Tibial artery (tissue), 4 donors: Measurements from ENCODE around the gene RRAS2.
A peak's percentile ranks its signal among the peaks of the same experiment; 100 is the strongest.
"Not testable (repeated sequence)": the region's sequence is repeated elsewhere in the genome, so short reads cannot be mapped to it uniquely, and the experiment has no call there.

Experiments used
- DNase-seq, 2 donors: peaks; one replicate each; pipeline ENCODE4 v3.0.0-alpha.2; 2019
- H3K27ac ChIP-seq, 2 donors: fragments of 200-600 bp; sonication (generic) in 1 of 2; 1 replicate in 1 of 2; 2 replicates in 1 of 2; pipeline ENCODE4 v1.5.1; 2018 to 2019; ENCODE audit warnings: mild to moderate bottlenecking in 1 of 2
- H3K27me3 ChIP-seq, 2 donors: fragments of 200-600 bp; sonication (generic) in 1 of 2; one replicate each; pipeline versions ENCODE4 v1.5.1 to v1.6.0; 2016 to 2019
- H3K36me3 ChIP-seq, 3 donors: fragments of 200-600 bp; sonication (generic) in 2 of 3; one replicate each; pipeline ENCODE4 v1.5.1; 2016 to 2019; ENCODE audit warnings: mild to moderate bottlenecking in 2 of 3
- H3K4me1 ChIP-seq, 4 donors: fragments of 200-600 bp; sonication (generic) in 2 of 4; 1 replicate in 3 of 4; 2 replicates in 1 of 4; pipeline ENCODE4 v1.5.1; 2016 to 2019
- H3K4me3 ChIP-seq, 2 donors: fragments of 200-600 bp; sonication (generic) in 1 of 2; 1 replicate in 1 of 2; 2 replicates in 1 of 2; pipeline ENCODE4 v1.5.1; 2018 to 2019; ENCODE audit warnings: mild to moderate bottlenecking in 2 of 2
- H3K9me3 ChIP-seq, 3 donors: fragments of 200-600 bp; sonication (generic) in 1 of 3; one replicate each; pipeline ENCODE4 v1.5.1; 2016 to 2019
- CTCF ChIP-seq, 2 experiments: fragments of 200-600 bp in 1 of 2; fragments of 450-650 bp in 1 of 2; IDR thresholded peaks; one replicate each; pipeline ENCODE4 v1.5.1; 2017 to 2019; ENCODE audit warnings: antibody characterized with exemption in 2 of 2, mild to moderate bottlenecking in 1 of 2, moderate library complexity in 1 of 2
- intact Hi-C: fragments of 100-400 bp; cut with DNase I; formaldehyde crosslinking; loops from one replicate; pipeline ENCODE4 v1.15.0; 2023; ENCODE audit warnings: low total_unique reads

The RRAS2 gene

GRCh38 chr11:14360976-14361375, 2.0 kb upstream of the RRAS2 start:
- Histone ChIP-seq H3K27me3 (no peaks in the 10 kb centered on the region), H3K4me3 (no peak overlapping the region), H3K27ac (no peak overlapping the region), H3K36me3 (no peaks in the 10 kb centered on the region), H3K9me3 (no peaks in the 10 kb centered on the region), H3K4me1 (peaks cover 0 to 21% (median 8%) of the 10 kb centered on the region in 4 donors)
- DNase-seq: no peak
- intact Hi-C loops: no loop called here
- TF ChIP-seq CTCF (IDR thresholded peaks at IDR 0.05): no peak

DNA sequence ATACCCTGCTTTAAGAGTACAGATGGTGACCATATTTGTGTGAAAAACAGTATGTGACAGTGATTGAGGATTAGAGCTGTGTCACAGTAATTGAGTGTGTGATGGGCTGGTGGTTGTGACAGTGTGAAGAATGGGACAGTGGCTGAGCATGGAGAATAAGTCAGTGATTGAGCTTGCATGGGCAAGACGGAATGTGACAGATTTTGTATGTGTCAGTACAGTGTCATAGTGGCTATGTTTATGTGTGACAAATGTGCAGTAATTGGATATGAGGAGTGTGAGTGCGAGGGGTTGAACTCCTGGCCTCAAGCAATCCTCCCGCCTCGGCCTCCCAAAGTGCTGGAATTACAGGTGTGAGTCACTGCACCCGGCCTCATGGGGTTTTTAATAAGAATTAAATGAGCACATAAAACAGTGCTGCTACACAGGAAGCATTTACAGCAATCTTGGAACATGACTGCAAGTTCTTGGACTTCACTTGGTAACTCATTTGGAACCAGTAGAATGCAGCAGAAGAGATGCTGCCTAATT, 583 bp upstream of the RRAS2 start:
- TF ChIP-seq CTCF (IDR thresholded peaks at IDR 0.05): no peak
- H3K9me3 ChIP-seq: no peaks in the 10 kb centered on the region
- H3K27me3 ChIP-seq: no peaks in the 10 kb centered on the region
- H3K4me1 ChIP-seq: peaks cover 0 to 19% (median 8%) of the 10 kb centered on the region in 4 donors
- H3K27ac ChIP-seq: peak overlapping the region; percentile 76 to 78
- no peak for DNase-seq
- intact Hi-C loops: loop anchor here (10.0 kb wide), 1 partner anchor 95 kb away; no protein-coding TSS in a partner anchor
- H3K4me3 ChIP-seq: peak overlapping the region; percentile 66 to 71
- no peaks in the 10 kb centered on the region for H3K36me3 ChIP-seq

- peak overlapping the region; percentile 66 to 71 for H3K4me3 ChIP-seq
- H3K27me3 ChIP-seq: no peaks in the 10 kb centered on the region
- peak; percentile 38 to 75 for DNase-seq
- peak overlapping the region; percentile 76 to 78 for H3K27ac ChIP-seq
- intact Hi-C loops: loop anchor here (10.0 kb wide), 1 partner anchor 97 kb away; no protein-coding TSS in a partner anchor
- H3K4me1 ChIP-seq: peaks cover 0 to 19% (median 8%) of the 10 kb centered on the region in 4 donors
- H3K9me3 ChIP-seq: no peaks in the 10 kb centered on the region
- no peak for TF ChIP-seq CTCF (IDR thresholded peaks at IDR 0.05)
- no peaks in the 10 kb centered on the region for H3K36me3 ChIP-seq
Observed at GRCh38 chr11:14357881-14358728, 878 bp downstream of the RRAS2 start.

DNA sequence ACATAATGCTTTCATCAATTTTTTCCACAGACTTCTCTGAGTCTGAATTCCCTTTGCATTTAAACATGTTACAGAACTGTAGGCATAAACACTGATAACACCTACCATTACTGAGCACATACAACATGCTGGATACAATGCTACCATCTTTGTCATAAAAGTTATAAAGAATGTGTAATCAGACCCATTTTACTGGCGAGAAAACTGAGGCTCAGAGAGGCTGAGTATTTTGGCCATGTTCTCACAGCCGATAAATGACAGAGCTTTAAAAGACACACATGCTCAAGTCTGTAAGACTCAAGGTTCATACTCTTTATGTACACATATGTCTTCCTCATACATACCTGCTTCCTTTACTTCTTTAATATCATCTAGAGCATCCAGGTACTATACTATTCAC, 2.6 kb downstream of the RRAS2 start:
- no peaks in the 10 kb centered on the region for H3K36me3 ChIP-seq
- H3K4me1 ChIP-seq: peaks cover 0 to 19% (median 8%) of the 10 kb centered on the region in 4 donors
- no peak for DNase-seq
- no peaks in the 10 kb centered on the region for H3K9me3 ChIP-seq
- H3K27ac ChIP-seq: no peak overlapping the region
- TF ChIP-seq CTCF (IDR thresholded peaks at IDR 0.05): no peak
- intact Hi-C loops: loop anchor here (10.0 kb wide), 1 partner anchor 98 kb away; no protein-coding TSS in a partner anchor
- H3K4me3 ChIP-seq: no peak overlapping the region
- no peaks in the 10 kb centered on the region for H3K27me3 ChIP-seq

- not testable (repeated sequence) for H3K27ac ChIP-seq, H3K27me3 ChIP-seq, H3K9me3 ChIP-seq, H3K36me3 ChIP-seq, DNase-seq, H3K4me3 ChIP-seq
- intact Hi-C loops: loop anchor here (10.0 kb wide), 1 partner anchor 100 kb away; no protein-coding TSS in a partner anchor
- peaks cover 0 to 19% (median 8%) of the 10 kb centered on the region in 4 donors for H3K4me1 ChIP-seq
Observed at GRCh38 chr11:14354604-14355003, 4.4 kb downstream of the RRAS2 start.

DNA sequence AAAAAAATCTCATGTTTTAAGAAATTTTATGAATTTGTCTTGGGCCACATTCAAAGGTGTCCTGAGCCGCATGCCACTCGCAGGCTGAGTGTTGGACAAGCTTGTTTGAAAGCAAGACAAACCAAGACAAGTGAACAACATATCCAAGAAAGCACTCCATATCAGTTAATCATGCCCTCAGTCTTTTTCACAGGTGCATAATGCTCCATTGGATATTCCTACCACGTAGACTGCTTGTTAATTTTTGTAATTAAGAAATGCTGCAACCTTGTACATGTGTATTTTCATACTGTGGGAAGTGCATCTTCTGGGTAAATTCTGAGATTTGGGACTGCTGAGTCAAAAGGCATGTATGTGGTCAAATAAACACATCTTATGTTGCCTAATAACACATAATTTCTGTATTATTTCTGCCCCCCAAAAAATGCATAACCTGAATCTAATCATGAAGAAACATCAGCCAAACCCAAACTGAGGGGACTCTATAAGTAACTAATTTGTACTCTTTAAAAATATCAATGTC, 8.2 kb downstream of the RRAS2 start:
- H3K27me3 ChIP-seq: no peaks in the 10 kb centered on the region
- H3K9me3 ChIP-seq: no peaks in the 10 kb centered on the region
- H3K36me3 ChIP-seq: no peaks in the 10 kb centered on the region
- DNase-seq: no peak
- no peak for TF ChIP-seq CTCF (IDR thresholded peaks at IDR 0.05)
- no peaks in the 10 kb centered on the region for H3K4me1 ChIP-seq
- H3K27ac ChIP-seq: no peak overlapping the region
- intact Hi-C loops: loop anchor here (10.0 kb wide), 1 partner anchor 104 kb away; no protein-coding TSS in a partner anchor
- H3K4me3 ChIP-seq: no peak overlapping the region
